Activated CD4-positive, alpha-beta memory T cell treated with anti-CD3 and anti-CD28 coated beads, Interleukin-2, amount 10 ng/mL, durations not matched to agents 7 days and 5 days (primary cell): ENCODE data around the gene SLC27A2. TPM values are rescaled to one million over a fixed set of nuclear protein-coding genes. Genes with fewer than 3 reads are reported as not detected.

Source experiments
- CTCF ChIA-PET: fragments of 350-600 bp; sonication (Branson Sonifier 250); formaldehyde crosslinking; loops from one replicate; lab custom pipeline; 2021; ENCODE audit warnings: antibody characterized with exemption, inconsistent platforms; lab: Charles Lee
- POLR2A ChIA-PET: fragments of 350-600 bp; sonication (Branson Sonifier 250); formaldehyde crosslinking; loops from one replicate; lab custom pipeline; 2021; ENCODE audit warnings: antibody characterized with exemption; lab: Charles Lee
- DNase-seq: peaks from one replicate; pipeline ENCODE4 v3.0.0-alpha.2; 2020
- H3K27ac Mint-ChIP-seq: one replicate; pipeline ENCODE4 v1.8.0; 2021; ENCODE audit warnings: mild to moderate bottlenecking, mixed read lengths
- H3K27me3 Mint-ChIP-seq: one replicate; pipeline ENCODE4 v1.8.0; 2021; ENCODE audit warnings: mixed read lengths
- H3K36me3 Mint-ChIP-seq: one replicate; pipeline ENCODE4 v1.8.0; 2021; ENCODE audit warnings: low read depth, mixed read lengths
- H3K4me1 Mint-ChIP-seq: one replicate; pipeline ENCODE4 v1.8.0; 2021; ENCODE audit warnings: mixed read lengths
- H3K4me3 Mint-ChIP-seq: one replicate; pipeline ENCODE4 v1.8.0; 2021; ENCODE audit warnings: mild to moderate bottlenecking, mixed read lengths
- H3K9me3 Mint-ChIP-seq: one replicate; pipeline ENCODE4 v1.8.0; 2021; ENCODE audit warnings: mixed read lengths
- total RNA-seq, 2 experiments: library from RNA; stranded (reverse); gene quantifications; one replicate each; pipeline ENCODE4 v1.2.3, GENCODE V29; 2021

The SLC27A2 gene
- total RNA-seq, 2 experiments from 2014 or later, result 29.5 to 30.3 TPM

GRCh38 chr15:50248994-50249582 is 67.1 kb downstream of the SLC27A2 start:
- Mint-ChIP-seq H3K4me3 (peak overlapping the region; percentile 66), H3K4me1 (peaks cover 50% of the 10 kb centered on the region), H3K27me3 (no peaks in the 10 kb centered on the region), H3K27ac (peak overlapping the region; percentile 90), H3K36me3 (no peaks in the 10 kb centered on the region), H3K9me3 (no peaks in the 10 kb centered on the region)
- ChIA-PET POLR2A (interaction anchor here (0.8 to 5.2 kb wide), 5 partner anchors 9 to 108 kb away, joined by 3 to 74 read pairs (median 10); partner anchors contain the start of genes GABPB1 and SLC27A2), CTCF (interaction anchor here (0.9 kb wide), 1 partner anchor 11 kb away, joined by 3 read pairs; no protein-coding TSS in a partner anchor)
- no peak for DNase-seq

GRCh38 chr15:50249704-50250103 is 67.7 kb downstream of the SLC27A2 start:
- ChIA-PET POLR2A (interaction anchor here (1.6 to 5.2 kb wide), 3 partner anchors 8 to 67 kb away, joined by 10 to 74 read pairs (median 28); partner anchors contain the start of gene SLC27A2), CTCF (no interaction called here)
- peaks cover 50% of the 10 kb centered on the region for H3K4me1 Mint-ChIP-seq
- DNase-seq, result no peak
- H3K36me3 Mint-ChIP-seq, result no peaks in the 10 kb centered on the region
- no peaks in the 10 kb centered on the region for H3K27me3 Mint-ChIP-seq
- no peak overlapping the region for H3K4me3 Mint-ChIP-seq
- no peaks in the 10 kb centered on the region for H3K9me3 Mint-ChIP-seq
- no peak overlapping the region for H3K27ac Mint-ChIP-seq

- DNase-seq, result no peak
- CTCF ChIA-PET, result no interaction called here
- no peak overlapping the region for H3K27ac Mint-ChIP-seq
- POLR2A ChIA-PET, result interaction anchor here (5.2 kb wide), 1 partner anchor 10 kb away, joined by 74 read pairs; no protein-coding TSS in a partner anchor
- H3K4me1 Mint-ChIP-seq, result peaks cover 51% of the 10 kb centered on the region
- no peaks in the 10 kb centered on the region for H3K27me3 Mint-ChIP-seq
- peaks cover 1% of the 10 kb centered on the region for H3K9me3 Mint-ChIP-seq
- H3K4me3 Mint-ChIP-seq, result no peak overlapping the region
- no peaks in the 10 kb centered on the region for H3K36me3 Mint-ChIP-seq
Measured at GRCh38 chr15:50250760-50251394, 68.9 kb downstream of the SLC27A2 start.

GRCh38 chr15:50251638-50252182 is 69.7 kb downstream of the SLC27A2 start:
- H3K4me3 Mint-ChIP-seq, result no peak overlapping the region
- no peaks in the 10 kb centered on the region for H3K27me3 Mint-ChIP-seq
- no peak overlapping the region for H3K27ac Mint-ChIP-seq
- ChIA-PET CTCF (interaction anchor here (1.0 kb wide), 1 partner anchor 10 kb away, joined by 3 read pairs; no protein-coding TSS in a partner anchor), POLR2A (interaction anchor here (0.9 to 5.2 kb wide), 2 partner anchors 9 to 68 kb away, joined by 3 to 74 read pairs; no protein-coding TSS in a partner anchor)
- peaks cover 52% of the 10 kb centered on the region for H3K4me1 Mint-ChIP-seq
- no peak for DNase-seq
- H3K36me3 Mint-ChIP-seq, result no peaks in the 10 kb centered on the region
- H3K9me3 Mint-ChIP-seq, result peaks cover 1% of the 10 kb centered on the region

- Mint-ChIP-seq H3K4me1 (peaks cover 53% of the 10 kb centered on the region), H3K4me3 (no peak overlapping the region), H3K9me3 (peaks cover 1% of the 10 kb centered on the region), H3K27ac (no peak overlapping the region), H3K36me3 (no peaks in the 10 kb centered on the region), H3K27me3 (no peaks in the 10 kb centered on the region)
- CTCF ChIA-PET, result no interaction called here
- POLR2A ChIA-PET, result interaction anchor here (0.9 kb wide), 1 partner anchor 69 kb away, joined by 3 read pairs; no protein-coding TSS in a partner anchor
- DNase-seq, result no peak
Measured at GRCh38 chr15:50252556-50252955, 70.6 kb downstream of the SLC27A2 start.

GRCh38 chr15:50256188-50257041 is 74.4 kb downstream of the SLC27A2 start:
- POLR2A ChIA-PET, result interaction anchor here (1.9 kb wide), 1 partner anchor 9 kb away, joined by 8 read pairs; no protein-coding TSS in a partner anchor

GRCh38 chr15:50257332-50257731 is 75.3 kb downstream of the SLC27A2 start:
- DNase-seq, result no peak
- peaks cover 1% of the 10 kb centered on the region for H3K9me3 Mint-ChIP-seq
- H3K4me1 Mint-ChIP-seq, result peaks cover 64% of the 10 kb centered on the region
- no peak overlapping the region for H3K27ac Mint-ChIP-seq
- ChIA-PET CTCF (interaction anchor here (0.9 kb wide), 1 partner anchor 59 kb away, joined by 4 read pairs; no protein-coding TSS in a partner anchor), POLR2A (interaction anchor here (0.8 to 1.9 kb wide), 7 partner anchors 8 to 652 kb away, joined by 3 to 10 read pairs (median 7); partner anchors contain the start of genes GABPB1 and SLC27A2)
- no peaks in the 10 kb centered on the region for H3K36me3 Mint-ChIP-seq
- H3K4me3 Mint-ChIP-seq, result no peak overlapping the region
- H3K27me3 Mint-ChIP-seq, result no peaks in the 10 kb centered on the region

More at GRCh38 chr15:50256188-50257041, 74.4 kb downstream of the SLC27A2 start:
- Mint-ChIP-seq H3K4me1 (peaks cover 58% of the 10 kb centered on the region), H3K9me3 (peaks cover 1% of the 10 kb centered on the region), H3K36me3 (no peaks in the 10 kb centered on the region), H3K27ac (no peak overlapping the region), H3K27me3 (no peaks in the 10 kb centered on the region), H3K4me3 (no peak overlapping the region)
- no peak for DNase-seq
- CTCF ChIA-PET, result no interaction called here

GRCh38 chr15:50257924-50258323 is 75.9 kb downstream of the SLC27A2 start:
- no peak for DNase-seq
- peak overlapping the region; percentile 41 for H3K27ac Mint-ChIP-seq
- H3K4me3 Mint-ChIP-seq, result no peak overlapping the region
- CTCF ChIA-PET, result interaction anchor here (0.9 to 1.7 kb wide), 2 partner anchors 10 to 58 kb away, joined by 4 to 5 read pairs; no protein-coding TSS in a partner anchor
- peaks cover 1% of the 10 kb centered on the region for H3K9me3 Mint-ChIP-seq
- POLR2A ChIA-PET, result interaction anchor here (0.8 to 1.9 kb wide), 7 partner anchors 9 to 651 kb away, joined by 3 to 10 read pairs (median 7); partner anchors contain the start of genes GABPB1 and SLC27A2
- H3K27me3 Mint-ChIP-seq, result no peaks in the 10 kb centered on the region
- H3K4me1 Mint-ChIP-seq, result peaks cover 70% of the 10 kb centered on the region
- no peaks in the 10 kb centered on the region for H3K36me3 Mint-ChIP-seq

- Mint-ChIP-seq H3K4me3 (no peak overlapping the region), H3K27ac (peak overlapping the region; percentile 90), H3K36me3 (no peaks in the 10 kb centered on the region), H3K9me3 (peaks cover 1% of the 10 kb centered on the region), H3K27me3 (no peaks in the 10 kb centered on the region), H3K4me1 (peaks cover 79% of the 10 kb centered on the region)
- POLR2A ChIA-PET, result interaction anchor here (0.6 to 5.6 kb wide), 4 partner anchors 10 to 98 kb away, joined by 3 to 80 read pairs (median 58); partner anchors contain the start of genes GABPB1 and SLC27A2
- CTCF ChIA-PET, result interaction anchor here (1.5 to 2.5 kb wide), 5 partner anchors 10 to 77 kb away, joined by 3 to 10 read pairs (median 5); partner anchors contain the start of gene SLC27A2
- DNase-seq, result no peak
Measured at GRCh38 chr15:50259276-50259675, 77.3 kb downstream of the SLC27A2 start.

GRCh38 chr15:50260969-50261496 is 79.0 kb downstream of the SLC27A2 start:
- Mint-ChIP-seq H3K9me3 (no peaks in the 10 kb centered on the region), H3K4me1 (peaks cover 79% of the 10 kb centered on the region), H3K4me3 (peak overlapping the region; percentile 2), H3K36me3 (no peaks in the 10 kb centered on the region), H3K27ac (peak overlapping the region; percentile 90), H3K27me3 (no peaks in the 10 kb centered on the region)
- CTCF ChIA-PET, result interaction anchor here (0.8 to 2.5 kb wide), 7 partner anchors 9 to 79 kb away, joined by 3 to 10 read pairs (median 3); partner anchors contain the start of gene SLC27A2
- no peak for DNase-seq
- POLR2A ChIA-PET, result interaction anchor here (1.0 to 5.6 kb wide), 11 partner anchors 12 to 1450 kb away, joined by 3 to 80 read pairs (median 6); partner anchors contain the start of genes CEP152, GABPB1, SLC27A2 and USP8

- ChIA-PET CTCF (interaction anchor here (0.6 to 1.3 kb wide), 6 partner anchors 10 to 79 kb away, joined by 3 to 4 read pairs (median 3); no protein-coding TSS in a partner anchor), POLR2A (interaction anchor here (0.6 to 5.6 kb wide), 8 partner anchors 13 to 646 kb away, joined by 3 to 80 read pairs (median 8); partner anchors contain the start of genes GABPB1 and SLC27A2)
- H3K4me1 Mint-ChIP-seq, result peaks cover 70% of the 10 kb centered on the region
- peak; percentile 39 for DNase-seq
- no peak overlapping the region for H3K4me3 Mint-ChIP-seq
- peaks cover 2% of the 10 kb centered on the region for H3K36me3 Mint-ChIP-seq
- H3K27ac Mint-ChIP-seq, result peak overlapping the region; percentile 90
- peaks cover 2% of the 10 kb centered on the region for H3K9me3 Mint-ChIP-seq
- H3K27me3 Mint-ChIP-seq, result no peaks in the 10 kb centered on the region
Measured at GRCh38 chr15:50261981-50262380, 80.0 kb downstream of the SLC27A2 start.
